HG02973 (cell line): ENCODE data around the gene TMEM204.

ENCODE experiments used
- ATAC-seq: cut with Tn5 transposase; IDR thresholded peaks from one replicate; pipeline ENCODE4 v1.9.1; 2021; ENCODE audit warnings: moderate library complexity; ENCODE audit not compliant: unreplicated experiment

Gene TMEM204

GRCh38 chr16:1536601-1537000, 3.1 kb downstream of the TMEM204 start:
- ATAC-seq: no peak

- ATAC-seq: no peak
Measured at GRCh38 chr16:1537138-1537577, 3.7 kb downstream of the TMEM204 start.

- no peak for ATAC-seq
Measured at GRCh38 chr16:1537763-1538289, 4.4 kb downstream of the TMEM204 start.

- ATAC-seq: no peak
Measured at GRCh38 chr16:1538804-1539520, 5.5 kb downstream of the TMEM204 start.

GRCh38 chr16:1539720-1540555, 6.5 kb downstream of the TMEM204 start:
- ATAC-seq: no peak

DNA sequence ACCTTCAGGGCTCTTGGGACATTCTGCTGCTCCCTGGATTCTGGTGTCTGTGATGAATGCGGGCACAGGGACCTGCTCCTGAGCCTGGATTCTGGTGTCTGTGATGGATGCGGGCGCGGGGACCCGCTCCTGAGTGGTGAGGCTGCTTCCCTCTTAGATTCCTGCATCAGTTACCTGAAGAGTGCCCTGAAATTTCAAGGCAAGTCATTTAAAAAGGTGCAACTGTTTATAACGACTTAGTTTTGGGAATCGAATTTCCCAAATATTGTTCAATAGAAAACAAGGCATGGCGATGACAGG, 7.0 kb downstream of the TMEM204 start:
- ATAC-seq: no peak

DNA sequence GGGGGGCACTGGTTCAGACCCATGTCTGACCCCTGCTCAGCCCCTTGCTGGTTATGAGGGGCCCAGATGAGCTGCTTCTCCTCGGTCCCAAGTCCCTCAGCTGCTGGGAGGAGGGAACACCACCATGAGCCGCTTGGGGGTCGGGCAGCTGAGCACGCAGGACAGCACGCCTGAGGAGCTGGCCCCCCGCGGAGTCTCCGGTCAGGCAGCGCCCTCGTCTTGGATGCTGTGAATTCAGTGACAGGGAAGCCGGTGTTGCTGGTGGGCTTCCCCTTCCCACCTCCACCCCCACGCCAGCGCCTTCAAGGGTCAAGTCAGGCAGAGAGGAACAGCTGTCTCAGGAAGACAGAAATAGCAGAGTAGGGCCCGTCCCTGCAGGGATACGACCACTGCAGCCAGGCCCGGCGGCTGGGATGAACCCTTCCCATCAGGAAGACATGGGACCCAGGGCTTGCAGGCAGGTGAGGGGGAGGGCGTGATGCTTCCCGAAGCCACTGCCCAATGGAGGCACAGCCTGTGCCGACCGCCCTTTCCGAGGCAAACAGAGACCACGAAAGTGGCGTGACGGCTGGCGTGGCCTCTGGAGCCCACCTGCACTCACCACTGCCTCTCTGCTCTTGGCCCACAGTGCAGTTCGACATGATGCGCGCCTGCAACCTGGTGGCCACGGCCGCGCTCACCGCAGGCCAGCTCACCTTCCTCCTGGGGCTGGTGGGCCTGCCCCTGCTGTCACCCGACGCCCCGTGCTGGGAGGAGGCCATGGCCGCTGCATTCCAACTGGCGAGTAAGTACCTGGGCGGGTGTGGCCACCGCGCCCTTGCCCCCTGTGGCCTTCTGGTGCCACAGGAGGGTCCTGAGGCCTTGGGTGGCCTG, 8.1 kb downstream of the TMEM204 start:
- no peak for ATAC-seq

- ATAC-seq: no peak
Measured at GRCh38 chr16:1542166-1542500, 8.7 kb downstream of the TMEM204 start.

DNA sequence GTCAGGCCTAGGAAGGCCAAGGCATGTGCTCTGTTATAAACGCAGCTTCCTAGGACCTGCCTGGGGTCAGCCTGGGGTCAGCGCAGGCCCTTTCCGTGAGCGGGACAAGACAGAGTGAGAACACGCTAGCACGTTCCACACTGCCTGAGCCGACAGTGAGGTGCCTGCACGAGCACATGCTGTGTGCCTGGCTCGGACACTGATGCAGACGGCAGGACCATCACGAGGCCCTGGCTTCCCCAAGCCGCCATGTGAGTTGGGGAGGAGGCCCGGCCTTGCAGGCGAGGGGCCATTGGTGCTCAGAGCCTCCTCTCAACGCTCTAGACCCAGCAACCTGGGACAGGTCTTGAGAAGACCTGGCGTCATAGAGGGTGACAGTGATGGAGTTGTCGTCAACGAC, 9.1 kb downstream of the TMEM204 start:
- no peak for ATAC-seq

GRCh38 chr16:1543085-1543896, 9.8 kb downstream of the TMEM204 start:
- ATAC-seq: no peak

GRCh38 chr16:1545044-1546040, 11.9 kb downstream of the TMEM204 start:
- ATAC-seq: no peak

GRCh38 chr16:1546430-1546829, 13.0 kb downstream of the TMEM204 start:
- ATAC-seq: no peak

GRCh38 chr16:1548233-1548632, 14.8 kb downstream of the TMEM204 start:
- no peak for ATAC-seq

- no peak for ATAC-seq
Measured at GRCh38 chr16:1548727-1549126, 15.3 kb downstream of the TMEM204 start.

- ATAC-seq: no peak
Measured at GRCh38 chr16:1550069-1550468, 16.6 kb downstream of the TMEM204 start.

DNA sequence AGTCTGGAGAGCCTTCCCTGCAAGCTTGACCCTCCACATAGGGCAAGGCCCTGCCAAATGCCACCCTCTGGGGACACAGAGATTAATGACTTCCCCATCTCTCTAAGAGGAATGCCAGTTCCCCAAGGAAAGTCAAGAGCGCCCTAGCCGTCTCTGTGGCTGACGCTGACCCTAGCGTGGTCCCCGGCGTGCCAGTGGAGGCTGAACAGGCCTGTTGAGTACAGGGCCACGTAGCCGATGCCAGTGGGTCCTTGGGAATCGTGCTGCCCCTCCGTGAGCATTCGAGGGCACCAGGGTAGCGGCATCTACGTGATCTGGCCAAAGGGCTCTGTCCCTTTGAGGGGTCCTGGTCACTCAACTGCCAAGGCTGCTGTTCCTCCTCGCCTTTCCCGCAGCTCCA, 17.2 kb downstream of the TMEM204 start:
- ATAC-seq: no peak

- ATAC-seq: no peak
Measured at GRCh38 chr16:1551166-1551565, 17.7 kb downstream of the TMEM204 start.

- no peak for ATAC-seq
Measured at GRCh38 chr16:1552129-1552528, 18.7 kb downstream of the TMEM204 start.
